Activated naive CD4-positive, alpha-beta T cell treated with anti-CD3 and anti-CD28 coated beads, Interleukin-2, amount 10 ng/mL, durations not matched to agents 7 days and 5 days (primary cell): ENCODE results near the gene TMEM203.
A peak's percentile ranks its signal among the peaks of the same experiment; 100 is the strongest.

ENCODE experiments used
- CTCF ChIA-PET: fragments of 350-600 bp; sonication (Branson Sonifier 250); formaldehyde crosslinking; loops from one replicate; lab custom pipeline; 2021; ENCODE audit warnings: antibody characterized with exemption; lab: Charles Lee
- DNase-seq: peaks from one replicate; pipeline ENCODE4 v3.0.0-alpha.2; 2020
- H3K27ac Mint-ChIP-seq: one replicate; pipeline ENCODE4 v1.8.0; 2021; ENCODE audit warnings: mild to moderate bottlenecking, moderate library complexity, mixed read lengths
- H3K27me3 Mint-ChIP-seq: one replicate; pipeline ENCODE4 v1.8.0; 2021; ENCODE audit warnings: mild to moderate bottlenecking, mixed read lengths
- H3K36me3 Mint-ChIP-seq: one replicate; pipeline ENCODE4 v1.8.0; 2021; ENCODE audit warnings: mixed read lengths
- H3K4me1 Mint-ChIP-seq: one replicate; pipeline ENCODE4 v1.8.0; 2021; ENCODE audit warnings: mixed read lengths
- H3K4me3 Mint-ChIP-seq: one replicate; pipeline ENCODE4 v1.8.0; 2021; ENCODE audit warnings: mild to moderate bottlenecking, moderate library complexity, mixed read lengths
- H3K9me3 Mint-ChIP-seq: one replicate; pipeline ENCODE4 v1.8.0; 2021; ENCODE audit warnings: mixed read lengths

The TMEM203 gene

DNA sequence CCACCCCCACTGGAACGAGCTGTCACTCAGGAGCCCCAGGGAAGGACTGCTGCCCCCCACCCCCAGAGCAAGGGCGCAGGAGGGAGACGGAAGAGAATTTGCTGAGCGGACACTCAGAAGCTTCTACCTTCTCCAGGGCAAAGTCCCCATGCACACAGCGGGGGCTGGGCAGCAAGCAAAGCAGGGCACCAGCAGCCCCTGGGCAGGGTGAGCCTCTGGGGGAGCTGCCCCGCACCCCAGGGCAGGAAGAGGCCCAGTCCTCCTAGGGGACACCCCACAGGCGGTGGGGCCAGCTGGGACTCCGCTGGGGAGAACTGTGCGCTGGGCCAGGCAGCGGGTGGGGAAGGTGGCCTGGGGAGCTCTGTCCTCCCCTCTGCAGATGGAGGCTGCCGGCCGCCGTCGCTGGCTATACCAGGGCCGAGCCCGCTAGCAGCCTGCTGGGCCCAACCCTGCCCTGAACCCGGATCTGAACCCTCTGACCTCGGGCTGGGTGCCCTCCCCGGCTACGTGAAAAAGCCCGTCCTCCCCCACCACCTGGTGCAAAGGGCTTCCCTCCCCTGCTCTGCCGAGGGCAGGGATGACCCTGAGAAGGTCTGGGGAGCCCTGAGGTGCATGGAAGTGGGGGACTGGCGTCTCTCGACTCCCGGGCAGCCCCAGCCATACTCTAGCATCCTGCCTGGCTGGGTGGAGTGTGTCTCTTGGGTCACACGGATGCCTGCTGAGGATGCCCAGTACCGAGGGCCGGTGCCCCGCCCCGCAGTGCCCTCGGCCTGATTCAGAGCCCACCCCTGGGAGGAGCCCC is 24.7 kb upstream of the TMEM203 start:
- Mint-ChIP-seq H3K27ac (no peak overlapping the region), H3K36me3 (no peaks in the 10 kb centered on the region), H3K4me3 (no peak overlapping the region), H3K27me3 (peaks cover 34% of the 10 kb centered on the region), H3K9me3 (no peaks in the 10 kb centered on the region), H3K4me1 (peaks cover 12% of the 10 kb centered on the region)
- CTCF ChIA-PET, result interaction anchor here (0.6 to 0.8 kb wide), 3 partner anchors 39 to 169 kb away, joined by 3 read pairs; no protein-coding TSS in a partner anchor
- no peak for DNase-seq

DNA sequence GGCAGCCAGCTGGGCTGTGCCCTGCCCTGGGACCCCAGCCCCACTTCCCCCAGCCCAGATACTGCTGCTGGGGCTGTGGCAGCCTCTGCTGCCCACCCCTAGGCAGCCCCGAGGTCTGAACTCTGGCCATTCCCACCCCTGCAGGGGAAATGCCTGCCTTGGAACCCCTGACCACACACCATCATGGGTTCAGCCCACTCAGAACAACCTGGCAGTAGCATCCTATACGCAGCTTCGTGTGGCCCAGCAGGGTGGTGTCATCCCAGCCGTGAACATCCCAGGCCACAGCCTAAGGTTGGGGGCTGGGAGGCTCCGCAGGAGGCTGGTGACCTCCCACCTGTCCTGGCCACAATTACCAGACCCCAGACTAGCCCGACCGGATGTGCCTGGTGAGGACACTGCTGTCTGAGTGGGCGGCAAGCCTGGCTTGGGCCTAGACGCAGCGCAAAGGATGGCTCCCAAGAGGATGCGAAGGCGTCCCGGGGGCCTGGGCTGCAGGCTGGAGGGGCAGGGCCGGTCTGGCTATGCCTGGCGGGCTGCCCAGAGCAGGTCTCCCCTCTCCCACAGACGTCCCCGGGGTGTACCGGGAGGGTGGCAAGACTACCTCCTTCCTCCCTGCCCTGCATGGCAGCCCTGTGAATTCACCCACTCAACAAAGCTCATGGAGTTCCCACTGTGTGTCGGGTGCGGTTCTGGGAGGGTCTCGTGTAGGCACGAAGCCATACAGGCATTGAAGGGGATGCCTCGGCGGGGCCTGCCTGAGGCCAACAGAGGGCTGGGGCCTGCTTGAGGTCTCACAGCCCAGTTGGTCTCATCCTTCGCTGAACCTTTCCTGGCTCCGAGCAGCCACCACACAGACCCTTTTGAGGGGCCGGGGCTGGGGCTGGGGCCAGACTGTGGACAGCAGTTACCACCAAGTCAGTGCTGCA is 23.8 kb upstream of the TMEM203 start:
- Mint-ChIP-seq H3K9me3 (no peaks in the 10 kb centered on the region), H3K36me3 (no peaks in the 10 kb centered on the region), H3K4me1 (peaks cover 16% of the 10 kb centered on the region), H3K27me3 (peaks cover 28% of the 10 kb centered on the region), H3K4me3 (no peak overlapping the region), H3K27ac (no peak overlapping the region)
- no peak for DNase-seq
- CTCF ChIA-PET, result interaction anchor here (0.6 to 0.8 kb wide), 2 partner anchors 100 to 168 kb away, joined by 3 read pairs; no protein-coding TSS in a partner anchor

DNA sequence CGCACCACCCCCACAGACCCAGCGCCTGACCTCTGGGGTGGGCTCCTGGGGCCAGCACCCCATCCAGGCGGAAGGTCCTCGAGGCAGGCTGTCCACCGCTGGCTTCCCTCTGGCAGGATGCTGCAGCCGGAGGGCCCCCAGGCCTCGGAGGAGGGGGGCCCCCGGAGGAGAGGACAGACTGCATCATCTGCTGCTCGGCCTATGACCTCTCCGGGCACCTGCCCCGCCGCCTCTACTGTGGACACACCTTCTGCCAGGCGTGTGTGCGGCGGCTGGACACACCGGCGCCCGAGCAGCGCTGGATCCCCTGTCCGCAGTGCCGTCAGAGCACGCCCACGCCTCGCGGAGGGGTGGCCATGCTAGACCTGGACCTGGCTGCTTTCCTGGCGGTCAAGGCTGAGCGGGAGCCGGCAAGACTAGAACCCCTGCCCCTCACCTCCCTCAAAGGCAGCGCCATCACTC is 23.1 kb upstream of the TMEM203 start:
- H3K4me3 Mint-ChIP-seq, result no peak overlapping the region
- no peak for DNase-seq
- H3K9me3 Mint-ChIP-seq, result no peaks in the 10 kb centered on the region
- peaks cover 28% of the 10 kb centered on the region for H3K27me3 Mint-ChIP-seq
- CTCF ChIA-PET, result interaction anchor here (2.2 to 6.1 kb wide), 3 partner anchors 8 to 133 kb away, joined by 10 to 45 read pairs (median 21); partner anchors contain the start of genes ANAPC2 and SSNA1
- H3K27ac Mint-ChIP-seq, result no peak overlapping the region
- H3K36me3 Mint-ChIP-seq, result no peaks in the 10 kb centered on the region
- H3K4me1 Mint-ChIP-seq, result peaks cover 20% of the 10 kb centered on the region

DNA sequence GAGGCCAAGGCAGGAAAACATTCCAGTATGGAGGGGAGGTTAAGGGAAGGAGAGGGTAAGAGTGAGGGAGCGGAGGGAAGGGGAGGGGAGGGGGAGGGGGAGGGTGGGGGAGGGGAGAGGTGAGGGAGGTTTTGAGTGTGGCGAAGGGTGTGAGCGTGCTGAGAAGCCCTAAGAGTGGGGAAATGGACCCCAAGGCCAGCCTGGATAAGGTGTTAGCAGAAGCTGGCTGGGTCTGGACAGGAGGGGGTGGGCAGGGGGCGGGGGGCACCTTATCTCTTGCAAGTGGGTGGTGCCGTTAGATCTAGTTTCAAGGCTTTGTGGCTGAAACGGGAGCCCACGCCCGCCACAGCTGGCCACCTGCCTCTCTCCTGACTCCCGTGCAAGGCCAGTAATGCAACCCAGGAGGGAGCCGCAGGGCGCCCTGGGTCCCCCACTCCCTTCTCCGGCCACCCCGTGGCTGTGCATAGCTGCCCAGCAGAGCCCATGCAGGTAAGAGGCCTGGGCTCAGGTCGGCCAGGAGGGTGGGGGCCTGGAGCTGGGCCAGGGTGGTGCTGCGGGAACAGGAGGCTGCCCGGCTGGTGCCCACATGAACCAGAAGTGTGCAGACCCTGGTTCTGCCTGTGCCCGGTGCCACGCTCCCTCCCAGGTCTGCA is 22.5 kb upstream of the TMEM203 start:
- peaks cover 28% of the 10 kb centered on the region for H3K27me3 Mint-ChIP-seq
- H3K36me3 Mint-ChIP-seq, result no peaks in the 10 kb centered on the region
- peaks cover 23% of the 10 kb centered on the region for H3K4me1 Mint-ChIP-seq
- no peak overlapping the region for H3K27ac Mint-ChIP-seq
- no peak overlapping the region for H3K4me3 Mint-ChIP-seq
- CTCF ChIA-PET, result interaction anchor here (1.1 to 6.1 kb wide), 9 partner anchors 9 to 181 kb away, joined by 4 to 45 read pairs (median 10); partner anchors contain the start of genes ANAPC2, NPDC1, SSNA1 and TUBB4B
- no peak for DNase-seq
- H3K9me3 Mint-ChIP-seq, result no peaks in the 10 kb centered on the region

DNA sequence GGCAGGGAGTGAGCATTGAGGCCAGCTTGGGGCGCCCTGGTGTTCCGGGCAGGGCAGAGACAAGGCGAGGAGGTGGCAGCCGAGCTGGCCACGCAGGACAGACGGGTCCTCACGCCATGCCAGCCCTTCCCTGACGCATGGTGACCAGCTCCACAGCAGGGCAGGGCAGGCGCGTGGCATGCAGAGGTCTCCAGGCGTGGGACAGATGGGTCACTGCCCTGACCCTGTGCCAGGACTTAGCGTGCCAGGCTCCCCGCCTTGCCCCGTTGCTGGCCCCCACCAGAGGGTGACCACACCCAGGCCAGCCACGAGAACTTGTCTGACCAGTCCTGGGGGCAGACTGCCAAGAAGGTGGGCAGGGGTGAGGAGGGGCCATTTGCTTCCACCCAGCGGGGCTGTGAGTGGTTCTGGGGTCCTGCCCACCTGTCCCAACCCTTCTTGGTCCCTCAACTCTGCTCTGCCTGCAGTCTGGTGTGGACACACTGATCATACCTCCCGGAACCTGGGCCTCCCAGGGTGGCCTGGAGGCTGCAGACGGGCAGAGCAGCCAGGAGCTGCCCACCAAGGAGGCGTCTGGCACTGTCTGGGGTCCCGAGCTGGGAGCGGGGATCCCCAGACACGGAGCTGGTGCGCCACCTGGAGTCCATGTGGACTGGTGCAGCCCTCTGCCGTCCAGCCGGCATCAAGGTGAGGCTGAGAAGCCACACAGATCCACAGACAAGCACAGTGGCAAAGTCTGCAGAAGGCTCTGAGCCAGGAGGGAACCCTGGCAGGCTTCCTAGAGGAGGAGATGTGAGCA is 21.8 kb upstream of the TMEM203 start, which contains the start of gene RNF224:
RNF224 (plus strand) TSS at position 449 of the 799 bp plus-strand sequence. CDS start 834 bp downstream, outside the sequence.
- H3K27ac Mint-ChIP-seq, result peak within 1 kb of the TSS; percentile 45
- CTCF ChIA-PET, result interaction anchor here (1.0 to 6.1 kb wide), 14 partner anchors 10 to 181 kb away, joined by 3 to 45 read pairs (median 6); partner anchors contain the start of genes ANAPC2, NPDC1, SSNA1 and TPRN
- H3K9me3 Mint-ChIP-seq, result no peaks in the 10 kb centered on the region
- no peaks in the 10 kb centered on the region for H3K36me3 Mint-ChIP-seq
- peaks cover 27% of the 10 kb centered on the region for H3K27me3 Mint-ChIP-seq
- H3K4me3 Mint-ChIP-seq, result no peak within 1 kb of the TSS
- H3K4me1 Mint-ChIP-seq, result peaks cover 25% of the 10 kb centered on the region
- peak; percentile 90 for DNase-seq

DNA sequence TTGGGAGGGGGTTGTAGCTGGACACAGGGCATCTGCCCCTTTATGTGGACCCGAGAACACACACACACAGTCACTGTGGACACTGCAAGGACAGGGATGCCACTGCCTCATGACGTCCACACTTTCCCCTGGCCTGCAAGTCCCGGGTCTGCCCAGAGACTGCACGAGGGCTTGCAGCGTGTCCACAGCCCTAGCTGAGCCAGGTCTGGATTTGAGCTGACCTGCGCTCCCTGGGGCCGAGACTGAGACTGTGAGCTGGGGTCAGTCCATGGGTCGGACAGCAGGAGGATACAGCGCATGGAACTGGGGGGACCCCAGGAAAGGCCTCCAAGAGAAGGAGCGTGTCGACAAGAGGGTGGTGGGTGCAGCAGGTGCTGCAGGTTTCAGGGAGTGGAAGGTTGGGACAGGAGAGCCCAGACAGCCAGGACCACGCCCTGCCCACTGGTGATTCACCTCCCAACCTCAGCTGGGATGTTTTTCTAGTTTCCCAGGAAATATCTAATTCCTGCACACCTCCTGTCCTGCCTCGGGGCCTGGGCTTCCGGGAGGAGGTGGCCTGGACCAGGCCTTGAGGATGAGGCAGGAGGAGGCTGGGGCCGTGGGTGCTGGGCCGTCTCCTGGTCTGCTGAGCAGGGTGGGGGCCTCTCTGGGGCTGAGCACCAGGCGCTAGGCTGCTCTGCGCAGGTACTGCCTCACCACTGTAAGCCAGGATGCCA is 21.0 kb upstream of the TMEM203 start:
- CTCF ChIA-PET, result interaction anchor here (0.9 to 6.1 kb wide), 16 partner anchors 10 to 180 kb away, joined by 3 to 45 read pairs (median 4); partner anchors contain the start of genes ANAPC2, NPDC1, SSNA1 and TPRN
- no peak for DNase-seq

DNA sequence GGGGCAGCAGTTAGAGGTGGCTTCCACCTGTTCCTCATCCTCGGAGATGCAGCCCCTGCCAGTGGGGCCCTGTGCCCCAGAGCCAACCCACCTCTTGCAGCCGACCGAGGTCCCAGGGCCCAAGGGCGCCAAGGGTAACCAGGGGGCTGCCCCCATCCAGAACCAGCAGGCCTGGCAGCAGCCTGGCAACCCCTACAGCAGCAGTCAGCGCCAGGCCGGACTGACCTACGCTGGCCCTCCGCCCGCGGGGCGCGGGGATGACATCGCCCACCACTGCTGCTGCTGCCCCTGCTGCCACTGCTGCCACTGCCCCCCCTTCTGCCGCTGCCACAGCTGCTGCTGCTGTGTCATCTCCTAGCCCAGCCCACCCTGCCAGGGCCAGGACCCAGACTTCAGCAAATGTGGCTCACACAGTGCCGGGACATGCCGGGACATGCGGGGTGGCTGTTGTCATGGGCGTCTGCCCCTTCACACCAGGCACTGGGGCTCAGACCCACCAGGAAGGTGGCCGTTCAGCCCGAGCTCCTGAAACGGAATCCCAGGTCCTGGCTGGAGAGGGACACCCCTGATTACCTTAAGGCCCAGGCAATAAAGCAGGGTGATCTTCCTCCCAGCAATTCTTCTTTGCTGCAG is 20.4 kb upstream of the TMEM203 start:
- H3K27me3 Mint-ChIP-seq, result peaks cover 20% of the 10 kb centered on the region
- CTCF ChIA-PET, result interaction anchor here (0.7 to 6.1 kb wide), 16 partner anchors 11 to 197 kb away, joined by 3 to 45 read pairs (median 4); partner anchors contain the start of genes ANAPC2, SSNA1, TPRN and TUBB4B
- H3K36me3 Mint-ChIP-seq, result no peaks in the 10 kb centered on the region
- peaks cover 25% of the 10 kb centered on the region for H3K4me1 Mint-ChIP-seq
- H3K9me3 Mint-ChIP-seq, result no peaks in the 10 kb centered on the region
- DNase-seq, result no peak
- peak overlapping the region; percentile 7 for H3K4me3 Mint-ChIP-seq
- H3K27ac Mint-ChIP-seq, result no peak overlapping the region

More for the DNA sequence above, 21.0 kb upstream of the TMEM203 start:
- Mint-ChIP-seq H3K27ac (peak overlapping the region; percentile 45), H3K4me1 (peaks cover 25% of the 10 kb centered on the region), H3K36me3 (no peaks in the 10 kb centered on the region), H3K4me3 (no peak overlapping the region), H3K27me3 (peaks cover 20% of the 10 kb centered on the region), H3K9me3 (no peaks in the 10 kb centered on the region)

DNA sequence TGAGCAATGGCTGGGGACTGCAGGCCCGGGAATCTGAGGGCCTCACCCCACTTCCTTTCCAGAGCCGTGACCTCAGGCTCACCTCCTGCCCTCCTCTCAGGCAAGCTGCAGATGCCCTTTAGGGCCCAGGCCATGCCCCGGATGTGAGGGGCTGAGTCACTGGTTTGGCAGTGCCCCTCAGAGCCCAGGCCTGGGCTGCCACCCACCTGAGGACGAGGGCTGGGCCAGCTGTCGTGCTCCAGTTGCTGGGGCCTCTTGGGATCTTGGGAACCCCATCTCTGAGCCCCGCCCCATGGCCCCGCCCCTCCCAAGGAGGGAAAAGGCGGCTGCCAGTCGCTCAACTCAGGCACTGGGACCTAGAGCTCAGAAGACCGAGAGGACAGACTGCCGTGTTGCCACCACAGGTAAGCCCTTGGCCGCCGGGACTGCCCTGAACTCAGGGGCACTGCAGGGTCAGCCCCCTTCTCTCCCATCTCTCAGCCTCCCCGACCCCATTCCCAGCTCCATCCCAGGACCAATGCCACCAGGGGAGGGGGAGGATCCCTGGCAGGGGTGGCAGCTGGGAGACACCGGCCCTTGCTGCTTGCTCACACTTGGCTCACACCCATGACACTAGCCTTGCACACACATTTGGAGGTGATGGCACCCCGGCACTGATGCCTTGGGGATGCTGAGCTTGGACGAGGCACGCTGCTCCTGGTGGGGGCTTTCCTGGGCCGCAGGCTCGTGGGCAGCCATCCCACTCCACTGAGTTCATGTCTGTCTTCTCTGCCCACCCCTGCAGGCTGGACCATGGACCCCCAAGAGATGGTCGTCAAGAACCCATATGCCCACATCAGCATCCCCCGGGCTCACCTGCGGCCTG is 19.6 kb upstream of the TMEM203 start, which contains the start of gene CYSRT1:
CYSRT1 (plus strand) TSS at position 345 of the 865 bp plus-strand sequence; CDS start at position 793, 448 bp downstream.
- Mint-ChIP-seq H3K9me3 (no peaks in the 10 kb centered on the region), H3K4me1 (peaks cover 25% of the 10 kb centered on the region), H3K27ac (peak within 1 kb of the TSS; percentile 84), H3K36me3 (no peaks in the 10 kb centered on the region), H3K27me3 (peaks cover 16% of the 10 kb centered on the region), H3K4me3 (peak within 1 kb of the TSS; percentile 81)
- CTCF ChIA-PET, result interaction anchor here (0.7 to 6.1 kb wide), 10 partner anchors 12 to 196 kb away, joined by 3 to 45 read pairs (median 4); partner anchors contain the start of genes ANAPC2 and SSNA1
- peak; percentile 53 for DNase-seq

DNA sequence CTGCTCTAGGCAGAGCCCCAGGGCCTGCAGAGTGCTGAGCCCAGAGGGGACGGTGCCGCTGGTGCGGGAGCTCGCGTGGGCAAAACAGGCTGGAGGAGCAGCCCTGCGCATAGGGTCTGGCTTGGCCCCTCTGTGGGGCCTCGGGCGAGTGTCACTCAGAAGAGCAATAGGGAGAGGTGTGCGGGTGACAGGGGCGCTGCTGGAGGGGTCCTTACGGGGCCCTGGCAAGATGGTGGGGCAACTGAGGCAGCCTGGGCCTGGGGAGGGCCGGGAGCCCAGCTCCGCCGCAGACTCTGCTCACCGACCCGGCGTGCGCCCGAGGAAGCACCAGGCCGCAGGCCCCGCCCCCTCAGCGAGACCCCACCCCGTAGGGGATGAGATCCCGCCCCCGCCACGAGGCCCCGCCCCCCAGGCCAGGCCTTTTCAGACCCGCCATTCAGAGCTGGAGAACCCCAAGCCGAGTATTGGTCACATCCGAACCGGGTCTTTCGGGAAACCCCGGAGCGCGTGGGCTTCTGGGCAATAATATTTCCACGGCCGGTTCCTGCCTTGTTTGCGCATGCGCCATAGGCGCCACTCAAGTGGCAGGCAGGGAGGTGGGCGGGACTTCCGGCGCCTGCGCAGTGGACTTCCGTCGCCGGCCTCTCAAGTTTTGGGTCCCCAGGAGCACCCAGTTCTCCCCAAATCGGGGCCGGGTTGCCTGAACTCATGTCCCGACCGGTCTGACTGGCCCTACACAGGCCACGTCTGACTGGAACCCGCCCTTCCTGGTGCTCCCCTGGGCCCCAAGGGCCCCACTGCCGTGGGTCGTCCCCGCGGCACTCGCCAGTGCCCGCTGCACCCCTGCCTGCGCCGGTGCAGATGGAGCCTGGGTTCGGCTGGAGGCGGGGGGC is 17.9 kb upstream of the TMEM203 start:
- Mint-ChIP-seq H3K27ac (peak overlapping the region; percentile 84), H3K27me3 (peaks cover 5% of the 10 kb centered on the region), H3K4me1 (peaks cover 25% of the 10 kb centered on the region), H3K9me3 (no peaks in the 10 kb centered on the region), H3K36me3 (no peaks in the 10 kb centered on the region), H3K4me3 (peak overlapping the region; percentile 81)
- peak; percentile 98 for DNase-seq
- CTCF ChIA-PET, result interaction anchor here (0.9 to 6.1 kb wide), 6 partner anchors 14 to 188 kb away, joined by 3 to 45 read pairs (median 4); partner anchors contain the start of genes ANAPC2 and SSNA1
